HUES48 (cell line): ENCODE measurements around the gene C1S.
A peak's percentile ranks its signal among the peaks of the same experiment; 100 is the strongest.

Experiments used
- H3K27ac ChIP-seq: one replicate; pipeline ENCODE4 v1.7.0; 2013; ENCODE audit warnings: low read depth, low read length, inconsistent platforms
- H3K27me3 ChIP-seq: 2 replicates; pipeline ENCODE4 v1.6.1; 2013; ENCODE audit warnings: mild to moderate bottlenecking, low read length; ENCODE audit not compliant: control insufficient read depth, insufficient read depth
- H3K36me3 ChIP-seq: 2 replicates; pipeline ENCODE4 v1.6.1; 2013; ENCODE audit warnings: low read length; ENCODE audit not compliant: control insufficient read depth, insufficient read depth
- H3K4me1 ChIP-seq: 2 replicates; pipeline ENCODE4 v1.6.1; 2013; ENCODE audit warnings: mild to moderate bottlenecking, low read length; ENCODE audit not compliant: control insufficient read depth, insufficient read depth
- H3K4me3 ChIP-seq: 2 replicates; pipeline ENCODE4 v1.5.1; 2013; ENCODE audit warnings: mild to moderate bottlenecking, low read depth, low read length
- H3K9ac ChIP-seq: 2 replicates; pipeline ENCODE4 v1.6.1; 2013; ENCODE audit warnings: mild to moderate bottlenecking, low read depth, low read length, moderate library complexity
- H3K9me3 ChIP-seq: 2 replicates; pipeline ENCODE4 v1.6.1; 2013; ENCODE audit warnings: low read length; ENCODE audit not compliant: control insufficient read depth, insufficient read depth

The C1S gene

GRCh38 chr12:7092229-7092985 lies 31.9 kb downstream of the C1S start, which contains the start of gene C1R:
Gene C1R (minus strand): TSS chr12:7092445. CDS start chr12:7092388, 57 bp downstream.
- Histone ChIP-seq H3K9me3 (no peaks in the 10 kb centered on the region), H3K9ac (no peak within 1 kb of the TSS), H3K27ac (no peak within 1 kb of the TSS), H3K4me3 (peak within 1 kb of the TSS; percentile 45), H3K36me3 (no peaks in the 10 kb centered on the region), H3K4me1 (peaks cover 11% of the 10 kb centered on the region), H3K27me3 (no peaks in the 10 kb centered on the region; the same call in 1 of the 2 replicates)

- H3K9me3 ChIP-seq, result no peaks in the 10 kb centered on the region
- no peak overlapping the region for H3K9ac ChIP-seq
- H3K27ac ChIP-seq, result no peak overlapping the region
- H3K4me1 ChIP-seq, result peaks cover 11% of the 10 kb centered on the region
- no peaks in the 10 kb centered on the region for H3K36me3 ChIP-seq
- no peak overlapping the region for H3K4me3 ChIP-seq
- no peaks in the 10 kb centered on the region; the same call in 1 of the 2 replicates for H3K27me3 ChIP-seq
Measured at GRCh38 chr12:7092986-7093460, 32.5 kb downstream of the C1S start.

- no peaks in the 10 kb centered on the region for H3K9me3 ChIP-seq
- no peak overlapping the region for H3K9ac ChIP-seq
- peaks cover 11% of the 10 kb centered on the region for H3K4me1 ChIP-seq
- no peaks in the 10 kb centered on the region for H3K36me3 ChIP-seq
- no peaks in the 10 kb centered on the region; the same call in 1 of the 2 replicates for H3K27me3 ChIP-seq
- H3K4me3 ChIP-seq, result no peak overlapping the region
- no peak overlapping the region for H3K27ac ChIP-seq
Measured at GRCh38 chr12:7093486-7093885, 33.0 kb downstream of the C1S start.

- no peak overlapping the region for H3K9ac ChIP-seq
- H3K4me3 ChIP-seq, result no peak overlapping the region
- peaks cover 11% of the 10 kb centered on the region for H3K4me1 ChIP-seq
- H3K27me3 ChIP-seq, result no peaks in the 10 kb centered on the region; the same call in 1 of the 2 replicates
- no peaks in the 10 kb centered on the region for H3K9me3 ChIP-seq
- no peaks in the 10 kb centered on the region for H3K36me3 ChIP-seq
- no peak overlapping the region for H3K27ac ChIP-seq
Measured at GRCh38 chr12:7093892-7094291, 33.4 kb downstream of the C1S start.

GRCh38 chr12:7096006-7096932 lies 35.8 kb downstream of the C1S start:
- Histone ChIP-seq H3K27ac (no peak overlapping the region), H3K4me3 (no peak overlapping the region), H3K36me3 (no peaks in the 10 kb centered on the region), H3K9ac (no peak overlapping the region), H3K4me1 (no peaks in the 10 kb centered on the region), H3K27me3 (no peaks in the 10 kb centered on the region), H3K9me3 (no peaks in the 10 kb centered on the region)

- no peaks in the 10 kb centered on the region for H3K36me3 ChIP-seq
- H3K27ac ChIP-seq, result no peak overlapping the region
- H3K9me3 ChIP-seq, result no peaks in the 10 kb centered on the region
- H3K27me3 ChIP-seq, result no peaks in the 10 kb centered on the region
- no peak overlapping the region for H3K9ac ChIP-seq
- H3K4me3 ChIP-seq, result no peak overlapping the region
- H3K4me1 ChIP-seq, result no peaks in the 10 kb centered on the region
Measured at GRCh38 chr12:7096979-7097378, 36.5 kb downstream of the C1S start.

GRCh38 chr12:7099290-7099996 lies 38.9 kb downstream of the C1S start:
- Histone ChIP-seq H3K9me3 (no peaks in the 10 kb centered on the region), H3K9ac (no peak overlapping the region), H3K27ac (no peak overlapping the region), H3K4me1 (no peaks in the 10 kb centered on the region), H3K36me3 (no peaks in the 10 kb centered on the region), H3K27me3 (no peaks in the 10 kb centered on the region), H3K4me3 (no peak overlapping the region)

- Histone ChIP-seq H3K4me1 (no peaks in the 10 kb centered on the region), H3K27ac (no peak overlapping the region)
Measured at GRCh38 chr12:7100239-7100638, 39.7 kb downstream of the C1S start.

GRCh38 chr12:7101047-7101693 lies 40.7 kb downstream of the C1S start:
- Histone ChIP-seq H3K4me1 (no peaks in the 10 kb centered on the region), H3K27ac (no peak overlapping the region), H3K9me3 (no peaks in the 10 kb centered on the region; the same call in 1 of the 2 replicates), H3K9ac (no peak overlapping the region), H3K27me3 (no peaks in the 10 kb centered on the region), H3K36me3 (no peaks in the 10 kb centered on the region), H3K4me3 (no peak overlapping the region)

More at GRCh38 chr12:7100239-7100638, 39.7 kb downstream of the C1S start:
- H3K9ac ChIP-seq, result no peak overlapping the region
- H3K9me3 ChIP-seq, result no peaks in the 10 kb centered on the region
- no peaks in the 10 kb centered on the region for H3K27me3 ChIP-seq
- no peaks in the 10 kb centered on the region for H3K36me3 ChIP-seq
- no peak overlapping the region for H3K4me3 ChIP-seq

- no peaks in the 10 kb centered on the region; the same call in 1 of the 2 replicates for H3K9me3 ChIP-seq
- H3K27me3 ChIP-seq, result no peaks in the 10 kb centered on the region
- H3K4me1 ChIP-seq, result no peaks in the 10 kb centered on the region
- H3K9ac ChIP-seq, result no peak overlapping the region
- H3K36me3 ChIP-seq, result no peaks in the 10 kb centered on the region
- no peak overlapping the region for H3K27ac ChIP-seq
- H3K4me3 ChIP-seq, result no peak overlapping the region
Measured at GRCh38 chr12:7101694-7102131, 41.2 kb downstream of the C1S start.
